ENCODE measurements around the gene RNF220.

The RNF220 gene

DNA sequence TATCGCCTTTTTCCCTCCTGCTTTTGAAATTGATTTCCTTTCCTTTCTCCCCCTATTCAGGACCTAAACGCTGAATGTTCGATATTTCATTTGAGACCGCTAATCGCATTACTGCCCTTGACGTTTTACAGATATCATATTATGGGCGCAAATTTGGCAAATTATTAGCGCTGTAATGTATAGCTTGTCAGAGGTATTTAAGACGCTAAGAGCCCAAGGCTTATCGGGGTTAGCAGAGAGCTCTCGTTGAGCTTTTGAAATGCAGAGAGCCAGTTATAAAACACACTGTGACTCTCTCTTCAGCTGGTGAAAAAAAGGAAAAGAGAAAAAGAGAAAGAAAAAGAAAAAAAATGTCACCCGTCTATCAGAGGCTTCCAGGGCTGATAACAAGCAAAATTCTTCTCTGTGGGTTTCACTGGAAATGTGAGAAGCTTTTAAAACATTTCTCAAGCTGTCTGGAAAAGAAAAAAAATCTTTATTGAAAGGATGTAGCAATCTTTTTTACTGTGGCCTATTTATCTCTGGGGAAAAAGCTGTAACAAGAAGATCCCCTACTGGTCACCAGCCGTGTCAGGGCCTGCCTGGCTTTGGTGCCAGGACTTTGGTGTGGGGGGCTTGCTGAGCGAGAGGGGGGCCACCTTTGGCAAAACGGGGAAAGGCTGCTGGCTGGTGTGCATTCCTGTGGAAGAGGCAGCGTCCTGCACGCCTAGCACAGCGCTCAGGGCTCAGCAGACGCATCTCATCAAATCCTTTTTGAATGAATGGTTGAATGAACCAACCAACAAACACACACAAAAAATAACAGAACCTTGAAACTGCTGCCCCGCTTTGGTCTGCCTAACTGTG is 119.8 kb downstream of the RNF220 start:
- DNase-seq = no peak

DNA sequence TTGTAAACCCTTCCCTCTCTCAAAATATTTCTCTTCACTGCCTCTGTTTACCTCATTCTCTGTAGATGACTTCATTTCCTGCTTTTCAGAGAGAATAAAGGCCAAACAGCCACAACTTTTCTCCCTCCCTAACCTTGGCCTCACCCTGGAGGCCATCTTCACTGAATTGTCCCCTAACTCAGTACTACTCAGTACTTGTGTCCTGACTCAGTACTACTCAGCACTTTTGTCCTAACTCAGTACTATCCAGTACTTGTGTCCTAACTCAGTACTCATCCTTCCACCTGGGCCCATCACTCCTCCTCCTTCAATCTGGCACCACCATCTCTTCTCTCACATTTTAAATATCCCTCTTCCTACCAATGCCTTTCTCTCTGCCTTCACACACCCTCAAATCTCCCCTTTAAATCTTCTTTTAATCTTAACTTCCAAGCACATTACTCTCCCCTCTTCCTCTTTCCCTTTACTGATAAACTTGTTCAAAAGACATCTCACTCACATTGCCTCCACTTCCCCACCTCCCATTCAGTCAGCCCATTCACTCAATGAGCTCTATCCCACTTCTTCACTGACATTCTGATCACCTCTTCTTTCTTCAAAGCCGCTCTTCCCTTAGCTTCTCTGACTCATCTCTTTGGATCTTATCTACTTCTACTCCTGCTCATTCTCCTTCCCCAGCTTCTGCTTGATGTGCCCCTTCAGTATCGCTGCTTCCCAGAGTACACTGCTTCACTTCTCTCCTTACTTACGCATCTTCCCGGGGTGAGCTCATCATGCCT is 121.4 kb downstream of the RNF220 start:
- DNase-seq = no peak

DNA sequence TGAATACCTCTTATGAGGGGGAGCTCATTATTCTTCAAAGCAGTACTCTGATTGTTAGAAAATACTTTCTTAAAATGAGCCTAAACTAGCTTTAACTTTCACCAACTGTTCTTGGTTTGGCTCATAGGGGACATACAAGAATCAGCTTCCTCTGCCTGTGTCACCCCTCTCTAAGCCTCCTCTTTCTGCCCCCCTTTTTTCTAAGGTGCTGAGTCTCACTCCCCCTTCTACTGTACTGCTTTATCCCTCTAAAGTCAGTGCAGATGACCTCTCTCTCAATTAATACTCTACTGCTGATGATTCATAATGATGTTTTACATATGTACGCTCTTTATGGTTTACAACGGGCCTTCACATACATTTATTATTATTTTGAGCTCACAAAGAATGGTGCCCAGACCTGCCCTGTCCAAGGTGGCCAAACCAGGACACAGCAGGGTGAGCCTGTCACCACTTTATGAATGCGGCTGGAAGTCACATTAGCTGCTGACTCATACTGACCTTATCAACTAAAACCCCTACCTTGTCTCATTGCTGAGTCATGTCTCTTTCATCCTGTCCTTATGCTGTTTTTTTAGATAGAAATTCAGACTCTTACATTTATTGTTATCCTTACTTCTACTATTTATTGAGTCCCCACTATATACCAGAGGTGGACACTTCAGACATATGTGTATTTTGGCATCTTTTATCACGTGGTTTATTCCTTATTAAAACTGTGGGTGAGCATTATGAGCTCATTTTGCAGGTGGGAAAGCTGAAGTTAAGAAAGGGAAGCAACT is 126.9 kb downstream of the RNF220 start:
- no peak for DNase-seq

DNA sequence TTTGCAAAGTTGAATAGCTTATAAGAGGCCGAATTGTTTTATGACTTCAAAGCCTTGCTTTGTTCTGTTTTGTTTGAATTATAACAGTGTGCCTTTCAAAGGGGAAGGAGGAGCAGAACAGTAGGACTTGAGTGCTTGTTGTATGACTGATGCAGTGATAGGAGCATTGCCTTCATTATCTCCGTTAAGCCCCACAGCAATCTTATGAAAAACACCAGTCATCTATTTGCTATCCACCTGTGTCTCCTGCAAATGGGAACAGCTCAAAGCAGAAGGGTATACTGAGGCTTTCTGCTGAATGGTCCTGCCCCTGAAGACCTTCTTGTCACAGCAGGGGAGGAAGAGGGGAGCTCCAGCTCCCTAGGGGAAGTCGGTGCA is 127.5 kb downstream of the RNF220 start:
- no peak for DNase-seq

DNA sequence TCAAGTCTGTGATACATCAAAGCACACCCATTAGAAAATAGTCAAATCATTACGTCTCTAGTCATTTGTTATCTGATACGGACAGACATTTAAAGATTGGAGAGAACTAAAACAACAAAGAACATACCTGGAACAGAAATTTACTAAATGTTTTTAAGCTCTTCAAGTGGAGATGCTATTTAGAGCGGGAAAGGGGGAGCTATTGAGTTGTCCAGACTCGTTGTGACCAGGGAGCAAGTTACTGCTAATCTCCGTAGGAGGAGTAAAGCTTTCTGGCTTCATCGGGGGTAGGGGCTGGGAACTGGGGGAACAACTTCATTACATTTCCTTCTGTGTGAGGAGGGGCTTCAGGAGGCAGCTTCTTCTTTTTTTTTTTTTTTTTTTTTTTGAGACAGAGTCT is 129.7 kb downstream of the RNF220 start:
- no peak for DNase-seq

DNA sequence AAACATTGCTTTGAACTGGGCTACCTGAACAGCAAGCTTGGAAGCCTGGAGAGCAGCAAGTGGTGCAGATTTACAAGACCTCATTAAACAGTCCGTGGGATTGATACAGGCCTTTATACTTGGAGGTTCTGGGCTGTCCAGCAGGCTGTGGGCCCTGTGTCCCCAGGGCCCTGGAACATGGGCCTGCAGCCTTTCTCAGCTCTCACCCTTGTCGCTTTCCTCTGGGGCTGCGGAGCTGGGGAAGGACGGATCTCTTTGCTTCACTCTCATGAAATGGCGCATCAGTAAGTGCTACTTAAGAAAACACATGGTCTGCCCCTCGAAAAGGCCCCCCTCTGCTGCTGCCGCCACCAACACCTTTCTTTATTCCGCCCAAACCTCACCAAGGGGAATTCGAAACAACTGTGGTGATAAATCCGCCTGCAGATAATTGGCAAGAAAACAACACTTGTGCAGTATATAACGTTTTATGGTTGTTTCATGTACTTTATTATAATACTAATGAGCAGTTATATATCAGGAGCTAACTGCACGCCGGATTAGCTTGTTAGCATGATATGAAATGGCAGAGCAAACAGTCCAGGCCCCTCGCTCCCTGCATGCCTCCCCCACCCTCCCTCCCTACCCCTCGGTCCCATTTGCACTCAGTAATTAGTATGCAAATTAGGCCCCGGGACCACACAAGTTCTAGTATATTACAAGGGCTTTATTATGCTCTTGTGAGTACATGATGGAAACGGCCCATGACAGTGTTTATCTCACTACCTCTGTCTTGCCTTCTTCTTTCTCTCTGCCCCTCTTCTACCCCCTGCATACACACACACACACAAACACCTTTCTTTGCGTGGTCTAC is 131.5 kb downstream of the RNF220 start:
- no peak for DNase-seq

DNA sequence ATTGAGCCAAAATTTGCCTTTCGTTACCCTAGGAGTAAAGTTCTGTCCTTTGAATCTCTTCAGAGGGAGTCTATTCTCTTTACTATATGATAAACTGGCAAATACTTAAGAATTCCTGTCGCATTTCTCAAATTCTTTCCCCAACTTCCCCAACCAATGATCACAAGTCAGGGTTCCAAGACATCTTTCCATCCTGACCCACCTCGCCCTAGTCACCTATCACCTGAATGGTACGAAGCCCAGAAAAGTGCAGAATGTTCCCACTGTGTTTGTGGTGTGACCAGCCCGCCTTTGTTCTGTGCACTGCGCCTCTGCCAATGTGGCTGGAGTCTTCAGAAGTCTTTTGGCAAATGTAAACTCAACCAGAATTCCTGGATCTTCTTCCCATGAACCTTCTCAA is 132.5 kb downstream of the RNF220 start:
- DNase-seq = no peak

DNA sequence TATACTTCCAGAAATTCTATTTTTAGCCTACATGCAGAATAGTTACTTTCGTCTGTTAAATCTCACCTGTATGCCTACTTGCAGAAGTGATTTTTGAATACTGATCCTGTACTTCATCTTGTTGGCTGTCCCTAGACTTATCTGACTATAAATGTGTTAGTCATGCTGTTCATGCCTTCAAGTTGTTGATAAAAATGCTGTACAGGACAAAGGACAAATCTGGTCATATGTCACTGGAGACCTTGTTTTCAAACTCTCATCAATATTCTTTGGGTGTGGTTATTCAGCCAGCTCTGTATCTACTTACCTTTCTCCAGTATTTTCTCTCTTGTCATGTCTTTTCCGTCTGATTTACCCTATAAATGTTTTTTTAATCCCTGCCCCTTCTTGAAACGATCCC is 132.9 kb downstream of the RNF220 start:
- DNase-seq = no peak

DNA sequence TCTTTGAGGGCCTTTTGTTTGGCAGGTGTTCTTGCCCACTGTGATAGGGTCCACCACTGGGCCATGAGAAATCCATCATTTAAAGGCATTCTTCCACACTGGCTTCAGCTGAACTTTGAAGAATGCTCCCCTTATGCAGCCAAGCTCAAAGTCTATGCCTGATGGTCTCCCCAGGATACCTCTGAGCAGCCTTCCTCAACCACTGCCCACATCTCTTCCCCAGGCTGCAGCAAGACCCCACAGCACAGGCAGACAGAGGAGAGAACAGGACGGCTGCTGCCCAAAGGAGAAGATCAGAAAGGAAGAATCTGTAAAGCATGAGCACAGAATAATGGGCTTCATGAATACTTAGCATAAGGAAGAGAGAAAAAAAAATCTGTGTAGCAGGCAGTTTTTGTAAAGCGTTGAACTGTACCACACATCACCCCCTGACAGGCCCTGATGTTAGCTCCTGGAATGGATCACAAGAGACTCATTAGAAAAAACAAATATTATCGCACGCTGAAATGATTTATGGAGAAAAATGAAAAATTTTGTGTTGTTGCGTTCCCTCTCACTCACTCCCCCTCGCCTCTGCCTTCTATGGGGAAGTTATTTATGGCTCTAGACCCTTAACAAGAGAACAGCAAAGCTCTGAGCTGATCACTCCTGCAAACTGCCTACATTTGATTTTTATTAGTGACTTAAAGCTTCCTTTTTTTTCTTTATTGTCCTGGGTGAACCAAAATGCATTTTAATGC is 135.1 kb downstream of the RNF220 start:
- DNase-seq = no peak

DNA sequence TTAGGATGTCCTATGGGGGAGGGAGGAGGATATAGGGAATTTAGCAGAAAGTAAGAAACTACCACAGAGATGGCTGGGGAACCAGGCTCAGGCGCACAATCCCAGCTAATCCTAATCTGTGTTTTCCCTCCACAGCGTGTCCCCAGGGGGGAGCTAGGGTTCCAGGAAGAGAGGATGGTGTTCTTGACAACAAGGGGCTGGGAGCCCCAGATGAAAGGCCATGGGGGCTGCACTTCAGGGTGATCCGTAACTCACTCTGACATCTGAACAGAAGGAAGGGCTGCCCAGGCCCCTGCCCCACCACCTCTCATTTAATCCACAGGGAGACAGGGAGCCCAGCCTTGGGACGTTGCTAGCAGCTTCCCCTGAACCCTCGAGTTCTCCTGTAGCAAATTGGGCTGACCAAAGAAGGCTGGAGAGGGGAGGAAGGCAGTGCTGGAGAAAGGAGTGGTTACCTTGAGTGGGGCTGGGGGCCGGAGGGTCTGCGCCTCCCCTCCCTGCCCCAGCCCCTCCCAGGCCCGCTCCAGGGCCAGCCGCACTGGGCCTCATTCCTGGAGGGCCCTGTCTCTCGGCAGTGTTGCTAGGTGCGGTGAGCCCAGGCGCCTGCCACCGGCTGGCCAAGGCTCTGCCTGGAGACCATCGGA is 137.5 kb downstream of the RNF220 start:
- DNase-seq = no peak

DNA sequence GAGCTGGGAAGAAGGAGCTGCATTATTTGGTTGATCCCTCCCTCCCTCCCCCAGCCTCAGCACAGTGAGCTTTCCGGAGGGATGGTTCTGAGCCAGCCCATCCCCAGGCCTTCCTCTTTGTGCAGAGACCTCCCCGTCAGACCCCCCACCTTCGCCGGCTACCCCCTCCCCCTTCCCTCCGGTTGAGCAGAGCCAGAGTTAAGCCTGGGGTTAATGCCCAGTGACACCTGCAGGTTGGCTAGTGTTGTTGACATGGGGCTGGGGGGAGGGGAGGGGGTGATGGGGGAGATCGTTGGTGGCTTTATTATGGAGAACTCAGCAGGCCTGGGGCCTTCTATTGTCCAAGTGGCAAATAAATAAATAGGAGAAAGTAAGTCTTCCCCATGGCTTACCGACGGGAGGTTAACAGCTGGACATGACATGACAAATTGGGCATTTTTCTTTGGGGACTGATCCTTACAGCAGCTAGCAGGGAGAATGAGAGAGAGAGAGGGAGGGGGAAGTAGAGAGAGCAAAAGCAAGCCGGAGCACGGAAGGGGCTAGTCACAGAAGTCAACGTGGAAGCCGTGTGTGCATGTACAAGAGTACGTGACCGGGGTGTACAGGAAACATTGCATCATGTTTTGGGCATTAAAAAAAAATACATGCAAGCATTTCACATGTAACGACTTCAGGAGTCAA is 138.1 kb downstream of the RNF220 start:
- DNase-seq = no peak

DNA sequence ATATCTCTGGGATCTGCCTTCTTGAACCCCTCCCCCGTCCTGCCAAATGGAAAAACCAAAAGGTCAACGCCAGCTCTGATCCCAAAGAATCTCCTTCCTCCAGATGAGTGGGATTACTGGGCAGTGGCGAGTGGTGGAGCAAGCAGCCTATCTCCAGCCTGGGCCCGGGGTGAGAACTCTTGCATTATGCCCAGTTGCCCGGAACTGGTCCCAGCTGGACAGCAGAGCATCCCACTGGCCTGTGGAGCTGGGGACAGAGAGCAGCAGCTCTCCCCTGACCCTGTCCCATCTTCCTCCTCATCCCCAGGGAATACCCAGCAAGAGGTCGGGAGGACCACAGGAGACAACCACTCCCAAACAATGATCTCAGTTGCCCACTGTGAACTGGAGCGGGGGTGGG is 138.7 kb downstream of the RNF220 start:
- no peak for DNase-seq

DNA sequence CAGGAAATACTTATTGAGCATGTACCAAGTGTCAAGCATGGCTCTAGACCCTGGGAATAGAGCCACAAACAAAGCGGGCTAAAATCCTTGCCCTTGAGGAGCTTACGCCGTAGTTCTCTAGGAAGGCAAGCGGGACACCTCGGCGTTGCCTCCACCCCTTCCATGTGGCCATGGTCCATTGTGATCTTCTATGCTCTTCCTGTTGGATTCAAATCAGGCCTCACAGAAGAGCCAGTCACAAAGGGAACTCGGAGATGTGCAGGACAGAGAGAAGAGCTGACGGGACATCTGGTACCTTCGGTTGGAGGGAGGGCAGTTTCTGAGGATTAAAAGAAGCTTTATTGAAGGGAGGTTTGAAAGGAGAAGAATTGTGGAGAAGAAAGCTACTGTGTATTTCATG is 139.9 kb downstream of the RNF220 start:
- DNase-seq = no peak

DNA sequence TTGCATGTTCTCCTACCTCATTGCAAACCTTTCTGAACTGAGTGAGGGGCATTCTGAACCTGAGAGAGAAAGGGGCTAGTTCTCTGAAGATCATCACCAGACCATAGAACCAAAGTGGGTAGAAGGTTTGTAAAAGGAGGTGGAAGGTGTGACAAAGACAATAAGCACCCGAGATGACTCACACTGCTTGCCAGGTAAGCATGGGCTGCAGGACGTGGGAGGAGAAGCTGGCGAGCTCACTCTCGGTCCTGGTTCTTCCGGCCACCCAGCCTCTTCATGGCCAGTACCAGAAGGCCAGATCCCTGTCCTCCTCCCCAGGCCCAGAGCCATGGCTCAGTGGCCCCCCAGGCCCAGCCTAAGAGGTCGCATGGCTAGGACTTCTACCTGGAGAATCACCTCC is 140.9 kb downstream of the RNF220 start:
- no peak for DNase-seq

DNA sequence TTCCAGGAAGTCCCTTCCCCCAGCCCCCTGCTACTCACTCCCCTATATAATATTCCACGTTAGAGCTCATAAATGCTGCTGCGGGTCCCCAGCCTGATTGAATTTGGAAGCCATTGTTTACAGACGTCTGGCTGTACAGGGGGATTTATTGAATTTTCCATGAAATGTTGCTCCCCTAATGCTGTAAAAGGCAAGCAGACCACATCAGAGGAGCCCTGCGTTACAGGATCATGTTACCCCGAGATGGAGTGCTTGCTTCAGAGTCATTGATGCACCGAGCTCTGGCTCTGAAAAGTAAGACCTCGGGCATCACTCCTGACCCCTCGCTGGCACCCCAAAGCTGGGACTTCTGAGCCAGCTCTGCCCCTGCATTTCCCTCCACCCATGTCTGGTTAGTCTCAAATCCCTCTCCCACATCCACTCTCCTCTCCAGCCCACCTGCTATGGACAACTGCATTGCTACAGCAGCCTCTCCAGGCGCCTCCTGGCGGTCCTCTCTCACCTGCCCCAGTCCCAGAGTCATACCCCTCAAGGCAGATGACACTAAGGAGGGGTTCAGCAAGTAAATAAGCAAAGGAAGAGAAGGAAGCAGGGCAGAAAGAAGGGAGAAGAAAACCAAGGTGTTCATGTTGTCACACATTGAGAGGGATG is 141.5 kb downstream of the RNF220 start:
- no peak for DNase-seq

DNA sequence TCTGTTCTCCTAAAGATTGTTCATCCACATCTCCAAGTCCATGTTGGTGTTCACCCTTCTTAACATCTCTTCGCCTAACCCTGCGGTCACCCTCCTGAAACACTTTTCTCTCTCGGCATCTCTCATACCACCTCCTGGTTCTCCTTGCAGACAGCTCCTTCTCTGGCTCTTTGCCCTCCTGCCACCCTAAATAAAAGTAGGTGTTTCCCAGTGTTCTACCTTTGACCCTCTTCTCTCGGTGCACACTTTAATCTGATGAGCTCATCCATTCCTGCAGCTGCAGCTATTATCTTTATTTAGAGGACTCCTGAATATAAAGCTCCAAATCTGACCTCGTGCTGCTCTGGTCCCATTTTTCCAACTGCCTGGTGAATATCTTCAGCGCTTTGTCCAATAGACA is 142.3 kb downstream of the RNF220 start:
- no peak for DNase-seq

DNA sequence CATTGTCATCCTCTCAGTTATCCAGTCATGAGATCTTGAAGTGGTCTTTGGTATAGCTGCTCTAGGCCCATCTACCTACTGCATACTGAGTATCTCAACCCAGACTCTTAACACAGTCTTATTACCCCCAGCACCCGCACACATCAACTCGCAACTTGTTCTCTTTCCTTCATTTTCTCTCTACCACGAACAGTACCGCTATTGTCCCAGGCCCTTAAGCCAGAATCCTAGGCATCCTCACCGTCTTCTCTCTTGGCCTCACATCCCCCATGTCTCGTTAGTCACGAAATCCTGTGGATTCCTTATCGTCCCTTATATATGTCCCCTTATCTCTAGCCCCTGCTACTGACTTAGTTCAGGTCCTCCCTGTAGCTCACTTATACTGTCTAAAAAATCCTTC is 142.8 kb downstream of the RNF220 start:
- DNase-seq = no peak

DNA sequence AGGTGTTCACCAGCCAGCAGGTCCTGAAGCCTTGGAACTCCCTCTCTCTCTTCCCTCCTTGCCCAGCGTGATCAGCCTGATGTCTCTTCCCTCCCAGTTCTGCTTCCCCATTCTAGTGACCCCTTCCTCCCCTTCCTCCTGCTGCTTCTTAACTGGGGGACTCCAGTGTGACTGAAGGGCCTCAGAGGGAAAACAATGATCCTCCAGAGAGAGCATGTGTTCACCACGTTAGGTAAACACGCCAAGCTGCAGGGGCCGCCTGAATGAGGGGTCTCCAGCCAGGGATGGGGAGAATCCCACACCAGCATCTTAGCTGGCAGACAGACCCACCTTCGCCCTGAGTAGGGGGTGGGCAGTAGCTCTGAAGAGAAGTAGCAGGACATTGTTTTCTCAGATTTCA is 144.5 kb downstream of the RNF220 start:
- no peak for DNase-seq

DNA sequence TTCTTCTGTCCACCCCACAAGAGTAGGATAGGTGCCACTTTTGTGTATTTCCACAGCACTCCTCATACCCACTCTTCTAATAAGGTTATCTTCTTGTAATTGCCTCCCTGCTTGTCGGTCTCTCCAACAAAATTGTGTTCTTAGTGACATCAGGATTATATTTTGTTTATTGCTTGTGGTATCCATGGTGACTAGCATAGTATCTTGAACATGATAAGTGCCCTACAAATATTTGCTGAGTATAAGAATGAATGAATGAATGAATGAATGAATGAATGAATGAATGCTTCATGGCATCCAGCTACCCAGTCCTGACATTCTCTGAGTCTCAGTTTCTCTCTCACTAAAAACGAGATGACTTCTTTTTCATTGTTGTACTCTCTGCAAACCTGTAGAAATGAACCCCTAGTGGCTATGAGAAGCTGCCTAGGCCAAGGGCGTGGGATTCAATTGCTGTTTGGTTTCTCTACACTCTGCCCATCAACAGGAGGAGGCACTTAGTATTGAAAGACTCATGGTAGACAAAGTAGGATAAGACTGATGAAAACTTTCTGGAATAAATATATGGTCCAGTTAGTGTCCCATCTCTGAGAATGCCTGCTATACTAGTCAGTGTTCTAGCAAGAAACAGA is 148.2 kb downstream of the RNF220 start:
- no peak for DNase-seq

DNA sequence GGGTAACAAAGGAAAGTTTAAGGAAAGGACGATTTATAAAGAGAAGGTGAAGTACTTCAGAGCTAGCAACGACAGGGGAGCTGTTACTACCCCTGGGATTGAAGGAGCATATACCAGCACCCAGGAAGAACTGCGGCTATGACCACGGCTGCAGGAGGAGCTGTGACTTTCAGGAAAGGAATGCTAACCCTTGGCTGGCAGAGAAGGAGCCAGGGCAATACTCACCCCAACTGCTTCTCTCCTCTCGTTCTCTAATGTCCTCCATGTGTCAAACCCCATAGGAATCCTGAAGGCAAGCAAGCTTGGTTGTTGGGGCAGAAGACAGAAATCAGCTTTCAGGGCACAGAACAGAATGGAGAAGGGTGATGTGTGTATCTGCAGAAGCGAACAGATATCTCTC is 148.7 kb downstream of the RNF220 start:
- peak; percentile 12 for DNase-seq
